OCI-LY7 (cell line): Measurements from ENCODE around the gene RNASEH1. TPM values are rescaled to one million over a fixed set of nuclear protein-coding genes. Genes with fewer than 3 reads are reported as not detected.

Experiments used
- BruUV-seq: library from RNA; stranded (reverse); fragments of 400-500 nt; replicated peaks from 2 replicates; lab custom pipeline; 2021; lab: Mats Ljungman, UMichigan
- CTCF ChIA-PET: fragments of 300-600 bp; sonication (Branson Sonifier 250); formaldehyde crosslinking; loops from one replicate; lab custom pipeline; 2022; ENCODE audit warnings: antibody characterized with exemption; ENCODE audit not compliant: unreplicated experiment; lab: Charles Lee
- POLR2A ChIA-PET: fragments of 300-600 bp; sonication (Branson Sonifier 250); formaldehyde crosslinking; loops from one replicate; lab custom pipeline; 2022; ENCODE audit warnings: antibody characterized with exemption; lab: Charles Lee
- DNase-seq: peaks from one replicate; pipeline ENCODE4 v3.0.0-alpha.2; 2015; ENCODE audit warnings: low spot score
- H2AFZ ChIP-seq: fragments of 200-600 bp; sonication (generic), shearing (Covaris generic); 2 replicates; pipeline ENCODE4 v1.6.1; 2014; ENCODE audit warnings: mild to moderate bottlenecking, antibody characterized with exemption, low read length, moderate library complexity
- H3K27ac ChIP-seq: fragments of 200-600 bp; sonication (generic); 2 replicates; pipeline ENCODE4 v1.5.1; 2014; ENCODE audit warnings: mixed run types, low read depth, mild to moderate bottlenecking, moderate library complexity, low read length, inconsistent platforms; ENCODE audit not compliant: poor library complexity, severe bottlenecking
- H3K36me3 ChIP-seq: fragments of 200-600 bp; sonication (generic); 2 replicates; pipeline ENCODE4 v1.6.1; 2014; ENCODE audit warnings: mild to moderate bottlenecking, antibody characterized with exemption, low read length, moderate library complexity, mixed read lengths; ENCODE audit not compliant: insufficient read depth
- H3K4me1 ChIP-seq: fragments of 200-600 bp; sonication (generic); 2 replicates; pipeline ENCODE4 v1.5.1; 2014; ENCODE audit warnings: mild to moderate bottlenecking, low read length; ENCODE audit not compliant: insufficient read depth, poor library complexity, severe bottlenecking
- H3K4me2 ChIP-seq: fragments of 200-600 bp; sonication (generic); 2 replicates; pipeline ENCODE4 v1.6.1; 2014; ENCODE audit warnings: mild to moderate bottlenecking, low read length
- H3K4me3 ChIP-seq: fragments of 200-600 bp; sonication (generic); 2 replicates; pipeline ENCODE4 v1.5.1; 2014; ENCODE audit warnings: mild to moderate bottlenecking, low read depth, low read length; ENCODE audit not compliant: poor library complexity, severe bottlenecking
- H3K79me2 ChIP-seq: fragments of 200-600 bp; sonication (generic); 2 replicates; pipeline ENCODE4 v1.6.1; 2016; ENCODE audit warnings: low read depth, mild to moderate bottlenecking, low read length, moderate library complexity, mixed read lengths; ENCODE audit not compliant: insufficient read depth
- H3K9me2 ChIP-seq: fragments of 200-600 bp; sonication (generic); 2 replicates; pipeline ENCODE4 v1.6.1; 2016; ENCODE audit warnings: mild to moderate bottlenecking, low read length, mixed read lengths; ENCODE audit not compliant: insufficient read depth
- H3K9me3 ChIP-seq: fragments of 200-600 bp; sonication (generic); 2 replicates; pipeline ENCODE4 v1.6.1; 2014; ENCODE audit warnings: mild to moderate bottlenecking, mixed run types, low read length, mixed read lengths
- H4K20me1 ChIP-seq: fragments of 200-600 bp; sonication (generic); 2 replicates; pipeline ENCODE4 v1.6.1; 2014; ENCODE audit warnings: mild to moderate bottlenecking, antibody characterized with exemption, low read length, moderate library complexity, mixed read lengths; ENCODE audit not compliant: insufficient read depth
- EZH2phosphoT487 ChIP-seq: fragments of 200-600 bp; sonication (generic); IDR thresholded peaks from 2 replicates; pipeline ENCODE4 v1.6.1; 2018; ENCODE audit warnings: low read depth, borderline replicate concordance, mild to moderate bottlenecking, mixed run types, antibody characterized with exemption, low read length, moderate library complexity, mixed read lengths
- intact Hi-C: fragments of 100-400 bp; cut with micrococcal nuclease; formaldehyde crosslinking; loops from one replicate; pipeline ENCODE4 v1.10.0; 2022; ENCODE audit not compliant: unreplicated experiment
- total RNA-seq, 2 experiments: library from RNA; depleted of rRNA in 1 of 2; stranded (reverse); fragments of >200 nt in 1 of 2; shearing (Covaris generic) in 1 of 2; gene quantifications; 2 replicates each; pipeline ENCODE4 v1.2.3, GENCODE V29; 2014 to 2022
- TF ChIP-seq, protein P1 (sequence below): fragments of 200-600 bp; sonication (generic); conservative IDR thresholded peaks from 2 replicates; pipeline ENCODE4 v1.5.1; 2014; ENCODE audit warnings: mild to moderate bottlenecking, antibody characterized with exemption, low read length, moderate library complexity, mixed read lengths

Gene RNASEH1
- total RNA-seq, 2 experiments from 2014 or later = 35.7 to 48.2 TPM

DNA sequence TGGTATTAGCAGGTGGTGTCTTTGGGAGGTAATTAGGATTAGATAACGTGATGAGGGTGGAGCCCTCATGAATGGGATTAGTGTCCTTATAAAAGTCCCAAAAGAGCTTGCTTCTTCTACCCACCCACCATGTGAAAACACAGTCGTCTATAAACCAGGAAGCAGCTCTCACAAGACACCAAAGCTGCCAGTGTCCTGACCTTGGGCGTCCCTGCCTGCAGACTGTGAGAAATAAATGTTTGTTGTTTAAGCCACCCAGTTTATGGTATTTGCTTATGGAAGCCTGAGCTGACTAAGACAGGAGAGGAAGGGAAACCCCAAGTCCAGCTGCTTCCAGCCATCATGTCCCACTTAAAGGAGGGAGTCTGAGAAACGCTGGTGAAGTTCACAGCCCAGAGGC lies 52.4 kb downstream of the RNASEH1 start:
- intact Hi-C loops = no loop called here
- no peaks in the 10 kb centered on the region for H3K4me1 ChIP-seq
- peaks cover 60% of the 10 kb centered on the region for H3K36me3 ChIP-seq
- H3K79me2 ChIP-seq = no peaks in the 10 kb centered on the region
- H3K9me3 ChIP-seq = peaks cover 4% of the 10 kb centered on the region; the same call in 1 of the 2 replicates
- H3K4me3 ChIP-seq = no peak overlapping the region
- no TSS peak for BruUV-seq
- no peaks in the 10 kb centered on the region for H3K9me2 ChIP-seq
- no peak for DNase-seq
- CTCF ChIA-PET = interaction anchor here (0.6 kb wide), 1 partner anchor 136 kb away, joined by 4 read pairs; no protein-coding TSS in a partner anchor
- no peak overlapping the region for H2AFZ ChIP-seq
- no peak overlapping the region for H3K4me2 ChIP-seq
- TF ChIP-seq, protein P1, sequence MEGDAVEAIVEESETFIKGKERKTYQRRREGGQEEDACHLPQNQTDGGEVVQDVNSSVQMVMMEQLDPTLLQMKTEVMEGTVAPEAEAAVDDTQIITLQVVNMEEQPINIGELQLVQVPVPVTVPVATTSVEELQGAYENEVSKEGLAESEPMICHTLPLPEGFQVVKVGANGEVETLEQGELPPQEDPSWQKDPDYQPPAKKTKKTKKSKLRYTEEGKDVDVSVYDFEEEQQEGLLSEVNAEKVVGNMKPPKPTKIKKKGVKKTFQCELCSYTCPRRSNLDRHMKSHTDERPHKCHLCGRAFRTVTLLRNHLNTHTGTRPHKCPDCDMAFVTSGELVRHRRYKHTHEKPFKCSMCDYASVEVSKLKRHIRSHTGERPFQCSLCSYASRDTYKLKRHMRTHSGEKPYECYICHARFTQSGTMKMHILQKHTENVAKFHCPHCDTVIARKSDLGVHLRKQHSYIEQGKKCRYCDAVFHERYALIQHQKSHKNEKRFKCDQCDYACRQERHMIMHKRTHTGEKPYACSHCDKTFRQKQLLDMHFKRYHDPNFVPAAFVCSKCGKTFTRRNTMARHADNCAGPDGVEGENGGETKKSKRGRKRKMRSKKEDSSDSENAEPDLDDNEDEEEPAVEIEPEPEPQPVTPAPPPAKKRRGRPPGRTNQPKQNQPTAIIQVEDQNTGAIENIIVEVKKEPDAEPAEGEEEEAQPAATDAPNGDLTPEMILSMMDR = no peak
- TF ChIP-seq EZH2phosphoT487 = no peak
- H4K20me1 ChIP-seq = no peaks in the 10 kb centered on the region
- POLR2A ChIA-PET = interaction anchor here (2.1 kb wide), 1 partner anchor 25 kb away, joined by 5 read pairs; no protein-coding TSS in a partner anchor
- no peak overlapping the region for H3K27ac ChIP-seq

DNA sequence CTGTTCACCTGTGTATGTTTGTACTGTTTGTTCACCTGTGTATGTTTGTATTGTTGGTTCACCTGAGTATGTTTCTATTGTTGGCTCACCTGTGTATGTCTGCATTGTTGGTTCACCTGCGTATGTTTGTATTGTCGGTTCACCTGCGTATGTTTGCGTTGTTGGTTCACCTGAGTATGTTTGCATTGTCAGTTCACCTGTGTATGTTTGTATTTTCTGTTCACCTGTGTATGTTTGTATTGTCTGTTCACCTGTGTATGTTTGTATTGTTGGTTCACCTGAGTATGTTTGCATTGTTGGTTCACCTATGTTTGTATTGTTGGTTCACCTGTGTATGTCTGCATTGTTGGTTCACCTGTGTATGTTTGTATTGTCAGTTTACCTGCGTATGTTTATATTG lies 53.4 kb downstream of the RNASEH1 start:
- Histone ChIP-seq H3K4me1 (no peaks in the 10 kb centered on the region), H3K4me2 (no peak overlapping the region), H3K36me3 (peaks cover 56% of the 10 kb centered on the region), H3K79me2 (no peaks in the 10 kb centered on the region), H2AFZ (no peak overlapping the region), H3K9me3 (peaks cover 4% of the 10 kb centered on the region; the same call in 1 of the 2 replicates), H3K9me2 (no peaks in the 10 kb centered on the region), H3K27ac (no peak overlapping the region), H3K4me3 (no peak overlapping the region), H4K20me1 (no peaks in the 10 kb centered on the region)
- intact Hi-C loops = no loop called here
- ChIA-PET CTCF (no interaction called here), POLR2A (interaction anchor here (0.8 kb wide), 1 partner anchor 131 kb away, joined by 3 read pairs; no protein-coding TSS in a partner anchor)
- DNase-seq = no peak
- BruUV-seq = no TSS peak
- TF ChIP-seq, protein P1 = no peak
- TF ChIP-seq EZH2phosphoT487 = no peak

DNA sequence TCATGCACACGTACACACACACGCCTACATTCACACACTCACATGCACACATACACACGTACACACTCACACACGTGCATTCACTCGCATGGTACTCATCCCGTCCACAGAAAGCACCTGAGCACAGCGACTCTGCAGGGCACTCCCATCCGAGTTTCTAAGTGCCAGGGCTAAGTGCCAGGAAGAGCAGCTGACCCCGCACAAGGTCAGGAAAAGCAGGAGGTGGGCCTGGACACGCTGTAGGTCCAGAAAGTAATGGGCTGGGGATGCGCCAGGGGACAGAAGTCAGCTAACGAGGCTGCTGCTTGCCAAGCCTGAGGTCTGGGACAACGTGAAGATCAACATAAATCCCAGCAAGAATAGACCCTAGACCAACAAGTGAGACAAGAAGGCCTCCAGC lies 54.6 kb downstream of the RNASEH1 start:
- H3K4me2 ChIP-seq = no peak overlapping the region
- H3K4me1 ChIP-seq = no peaks in the 10 kb centered on the region
- H3K27ac ChIP-seq = no peak overlapping the region
- no peak for TF ChIP-seq EZH2phosphoT487
- TF ChIP-seq, protein P1 = no peak
- H2AFZ ChIP-seq = no peak overlapping the region
- ChIA-PET POLR2A (no interaction called here), CTCF (no interaction called here)
- peaks cover 2% of the 10 kb centered on the region; the same call in 1 of the 2 replicates for H3K9me3 ChIP-seq
- no peaks in the 10 kb centered on the region for H3K9me2 ChIP-seq
- H3K36me3 ChIP-seq = peaks cover 57% of the 10 kb centered on the region
- no peak overlapping the region for H3K4me3 ChIP-seq
- H4K20me1 ChIP-seq = no peaks in the 10 kb centered on the region
- BruUV-seq = no TSS peak
- no peaks in the 10 kb centered on the region for H3K79me2 ChIP-seq
- DNase-seq = no peak
- intact Hi-C loops = no loop called here
